Stimulated activated CD4-positive, alpha-beta T cell treated with anti-CD3 and anti-CD28 coated beads, Interleukin-2, amount 100 ng/mL, for 24 hours (primary cell): ENCODE results near the gene NUTM2B.
"Not testable (repeated sequence)": the region's sequence is repeated elsewhere in the genome, so short reads cannot be mapped to it uniquely, and the experiment has no call there.

Source experiments
- DNase-seq, 2 donors: peaks; one replicate each; pipeline ENCODE4 v3.0.0-alpha.2; 2020

Gene NUTM2B

DNA sequence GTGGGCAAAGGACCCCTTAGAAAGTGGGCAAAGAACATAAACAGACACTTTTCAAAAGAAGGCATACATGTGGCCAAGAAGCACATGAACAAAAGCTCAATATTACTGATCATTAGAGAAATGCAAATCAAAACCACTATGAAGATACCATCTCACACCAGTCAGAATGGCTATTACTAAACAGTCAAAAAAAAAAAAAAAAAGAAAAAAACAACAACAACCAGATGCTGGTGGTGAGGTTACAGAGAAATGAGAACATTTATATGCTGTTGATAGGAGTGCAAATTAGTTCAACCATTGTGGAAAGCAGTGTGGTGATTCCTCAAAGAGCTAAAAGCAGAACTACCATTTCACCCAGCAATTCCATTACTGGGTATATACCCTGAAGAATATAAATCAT is 50.6 kb downstream of the NUTM2B start:
- DNase-seq = not testable (repeated sequence)

DNA sequence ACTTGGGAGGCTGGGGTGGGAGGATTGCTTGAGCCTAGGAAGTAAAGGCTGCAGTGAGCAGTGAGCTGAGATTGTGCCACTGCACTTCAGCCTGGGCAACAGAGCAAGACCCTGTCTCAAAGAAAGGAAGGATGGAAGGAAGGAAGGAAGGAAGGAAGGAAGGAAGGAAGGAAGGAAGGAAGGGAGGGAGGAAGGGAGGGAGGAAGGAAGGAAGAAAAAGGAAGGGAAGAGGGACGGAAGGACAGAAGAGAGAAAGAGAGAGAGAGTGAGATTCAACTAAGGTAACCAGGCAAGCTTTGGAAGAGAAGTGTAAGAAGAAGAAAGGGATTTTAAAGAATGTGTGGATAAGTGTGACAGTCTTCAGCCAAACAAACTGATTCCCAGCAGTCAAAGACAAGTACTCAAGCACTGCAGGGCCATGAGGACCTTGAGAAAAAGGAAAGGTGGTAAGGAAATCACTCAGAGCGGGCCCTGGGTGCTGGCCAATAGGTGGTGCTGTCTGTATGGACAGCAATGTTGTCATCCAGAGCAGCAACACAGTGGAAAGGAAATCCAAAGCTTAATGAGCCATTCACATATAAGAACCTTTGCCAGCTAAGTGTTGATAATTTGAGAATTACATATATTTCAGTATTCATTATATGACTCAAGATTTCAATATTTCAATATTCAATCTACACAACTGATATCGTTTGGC is 55.4 kb downstream of the NUTM2B start:
- not testable (repeated sequence) for DNase-seq
